Liver (tissue), 9 donors: Measurements from ENCODE around the gene FAM83C. TPM values are rescaled to one million over a fixed set of nuclear protein-coding genes. Genes with fewer than 3 reads are reported as not detected.

Source experiments
- DNase-seq: peaks from one replicate; pipeline ENCODE4 v3.0.0-alpha.2; 2017; ENCODE audit warnings: low spot score
- H3K27ac ChIP-seq, 2 donors: one replicate each; pipeline ENCODE4 v1.7.0; 2013; ENCODE audit warnings: inconsistent platforms in 2 of 2, low read length in 2 of 2, control low read depth in 1 of 2, low read depth in 1 of 2, mild to moderate bottlenecking in 1 of 2
- H3K27me3 ChIP-seq, 4 donors: one replicate each; pipeline versions ENCODE4 v1.6.1 to v1.7.0; 2013; ENCODE audit warnings: low read length in 3 of 4, inconsistent platforms in 1 of 4, mild to moderate bottlenecking in 1 of 4, moderate library complexity in 1 of 4; ENCODE audit not compliant: control insufficient read depth in 4 of 4, insufficient read depth in 4 of 4
- H3K36me3 ChIP-seq, 4 donors: one replicate each; pipeline versions ENCODE4 v1.6.1 to v1.7.0; 2013; ENCODE audit warnings: low read length in 3 of 4, mild to moderate bottlenecking in 3 of 4, low read depth in 1 of 4, moderate library complexity in 1 of 4; ENCODE audit not compliant: control insufficient read depth in 4 of 4, insufficient read depth in 3 of 4
- H3K4me1 ChIP-seq, 4 donors: one replicate each; pipeline versions ENCODE4 v1.6.1 to v1.7.0; 2013; ENCODE audit warnings: low read length in 3 of 4, mild to moderate bottlenecking in 3 of 4, moderate library complexity in 1 of 4; ENCODE audit not compliant: control insufficient read depth in 4 of 4, insufficient read depth in 4 of 4
- H3K4me3 ChIP-seq, 3 donors: one replicate each; pipeline versions ENCODE4 v1.6.1 to v1.7.0; 2013; ENCODE audit warnings: low read length in 3 of 3, control low read depth in 1 of 3, low read depth in 1 of 3, mild to moderate bottlenecking in 1 of 3
- H3K9ac ChIP-seq, 2 donors: one replicate each; pipeline ENCODE4 v1.7.0; 2013; ENCODE audit warnings: low read length in 2 of 2, mild to moderate bottlenecking in 2 of 2, moderate library complexity in 2 of 2, control low read depth in 1 of 2, low read depth in 1 of 2
- H3K9me3 ChIP-seq, 4 donors: one replicate each; pipeline versions ENCODE4 v1.6.1 to v1.7.0; 2013; ENCODE audit warnings: low read length in 3 of 4; ENCODE audit not compliant: control insufficient read depth in 4 of 4
- EGR1 ChIP-seq, 2 donors: IDR thresholded peaks; 2 replicates each; pipeline ENCODE4 v1.6.1; 2016 to 2018; ENCODE audit warnings: antibody characterized with exemption in 2 of 2, low read depth in 2 of 2
- FOXA1 ChIP-seq: IDR thresholded peaks from 2 replicates; pipeline ENCODE4 v1.6.1; 2016; ENCODE audit warnings: antibody characterized with exemption
- FOXA2 ChIP-seq: IDR thresholded peaks from 2 replicates; pipeline ENCODE4 v1.6.1; 2016; ENCODE audit warnings: antibody characterized with exemption
- GABPA ChIP-seq, 2 donors: IDR thresholded peaks in 1 of 2; conservative IDR thresholded peaks in 1 of 2; 2 replicates each; pipeline ENCODE4 v1.6.1; 2016; ENCODE audit warnings: antibody characterized with exemption in 2 of 2, mild to moderate bottlenecking in 1 of 2, moderate library complexity in 1 of 2
- HNF4A ChIP-seq, 2 donors: conservative IDR thresholded peaks; 2 replicates each; pipeline ENCODE4 v1.6.1; 2016; ENCODE audit warnings: antibody characterized with exemption in 2 of 2, mild to moderate bottlenecking in 2 of 2
- HNF4G ChIP-seq: IDR thresholded peaks from 2 replicates; pipeline ENCODE4 v1.6.1; 2016; ENCODE audit warnings: antibody characterized with exemption
- JUND ChIP-seq, 2 donors: IDR thresholded peaks; 2 replicates each; pipeline ENCODE4 v1.6.1; 2016; ENCODE audit warnings: antibody characterized with exemption in 2 of 2
- NR2F2 ChIP-seq: IDR thresholded peaks from 2 replicates; pipeline ENCODE4 v1.6.1; 2016; ENCODE audit warnings: antibody characterized with exemption
- RAD21 ChIP-seq, 2 donors: IDR thresholded peaks; 2 replicates each; pipeline ENCODE4 v1.6.1; 2016; ENCODE audit warnings: antibody characterized with exemption in 2 of 2, mild to moderate bottlenecking in 2 of 2
- RXRA ChIP-seq, 2 donors: IDR thresholded peaks; 2 replicates each; pipeline ENCODE4 v1.6.1; 2017 to 2018; ENCODE audit warnings: antibody characterized with exemption in 2 of 2, mild to moderate bottlenecking in 1 of 2
- SP1 ChIP-seq: IDR thresholded peaks from 2 replicates; pipeline ENCODE4 v1.6.1; 2018; ENCODE audit warnings: antibody characterized with exemption, mild to moderate bottlenecking
- TAF1 ChIP-seq: conservative IDR thresholded peaks from 2 replicates; pipeline ENCODE4 v1.6.1; 2016; ENCODE audit warnings: antibody characterized with exemption, mild to moderate bottlenecking
- YY1 ChIP-seq: IDR thresholded peaks from 2 replicates; pipeline ENCODE4 v1.6.1; 2016; ENCODE audit warnings: antibody characterized with exemption, mild to moderate bottlenecking
- WGBS: extraction: QIAGEN DNeasy Blood & Tissue Kit; methylation state at CpG from one replicate; pipeline ENCODE4 v1.1.7; 2013; 5-methylcytosine and 5-hydroxymethylcytosine counted together
- polyA plus RNA-seq, 2 donors: library from polyadenylated mRNA; stranded (reverse) in 1 of 2; unstranded in 1 of 2; fragments of 200-250 nt in 1 of 2; fragments of >200 nt in 1 of 2; fragmentation: Nextera tagmentation in 1 of 2; extraction: Ambion mirVana in 1 of 2; gene quantifications; one replicate each; pipeline versions ENCODE4 v1.2.1 to v1.2.3, GENCODE V29; 2013 to 2015
- total RNA-seq, 2 donors: library from RNA; depleted of rRNA; stranded (reverse); fragments of >200 nt; gene quantifications; one replicate each; pipeline ENCODE4 v1.2.3, GENCODE V29; 2014
- TF ChIP-seq, protein P1 (sequence below): IDR thresholded peaks from 2 replicates; pipeline ENCODE4 v1.6.1; 2016; ENCODE audit warnings: antibody characterized with exemption, mild to moderate bottlenecking
- TF ChIP-seq, protein P2 (sequence below): fragments of 150-350 bp; IDR thresholded peaks from 2 replicates; pipeline ENCODE4 v1.5.1; 2017; ENCODE audit warnings: improper control_type of control experiment, low read depth, low read length; ENCODE audit not compliant: missing input control
- TF ChIP-seq, protein P3 (sequence below): IDR thresholded peaks from 2 replicates; pipeline ENCODE4 v1.6.1; 2016; ENCODE audit warnings: antibody characterized with exemption
- TF ChIP-seq, protein P4 (sequence below): IDR thresholded peaks from 2 replicates; pipeline ENCODE4 v1.6.1; 2016; ENCODE audit warnings: antibody characterized with exemption
- TF ChIP-seq, protein P5 (sequence below): IDR thresholded peaks from 2 replicates; pipeline ENCODE4 v1.6.1; 2016; ENCODE audit warnings: antibody characterized with exemption
- donor health status: healthy.
- donor health status: healthy.
- donor health status: healthy.
- donor health status: healthy.
- donor health status: healthy.

The FAM83C gene
- total and polyA plus RNA-seq, 4 donors = 0.05 TPM; not detected in 3

DNA sequence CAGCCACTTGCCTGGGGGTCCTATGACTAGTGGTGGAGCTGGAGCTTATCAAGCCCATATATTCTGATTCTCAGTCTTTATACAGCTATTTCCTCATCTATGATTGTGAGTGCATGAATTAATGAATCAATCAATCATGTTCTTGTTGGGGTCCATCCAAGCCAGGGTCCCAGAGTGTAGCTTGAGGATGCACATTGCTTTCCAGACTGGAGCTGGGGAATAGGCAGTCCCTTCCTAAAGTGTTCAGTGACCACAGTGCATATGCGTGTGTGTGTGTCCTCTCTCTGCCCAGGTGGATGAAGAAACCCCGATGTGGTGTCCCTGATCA, 40.6 kb downstream of the FAM83C start:
- Histone ChIP-seq H3K27me3 (no peaks in the 10 kb centered on the region), H3K4me1 (no peaks in the 10 kb centered on the region), H3K9me3 (no peaks in the 10 kb centered on the region), H3K4me3 (no peak overlapping the region), H3K36me3 (no peaks in the 10 kb centered on the region), H3K27ac (no peak overlapping the region), H3K9ac (no peak overlapping the region)
- TF ChIP-seq NR2F2 = no peak
- no peak for TF ChIP-seq EGR1 (IDR thresholded peaks at IDR 0.05; ENCODE audit: low read depth in 2 of 2)
- no peak for TF ChIP-seq YY1
- no peak for TF ChIP-seq JUND (IDR thresholded peaks at IDR 0.05)
- TF ChIP-seq, protein P1, sequence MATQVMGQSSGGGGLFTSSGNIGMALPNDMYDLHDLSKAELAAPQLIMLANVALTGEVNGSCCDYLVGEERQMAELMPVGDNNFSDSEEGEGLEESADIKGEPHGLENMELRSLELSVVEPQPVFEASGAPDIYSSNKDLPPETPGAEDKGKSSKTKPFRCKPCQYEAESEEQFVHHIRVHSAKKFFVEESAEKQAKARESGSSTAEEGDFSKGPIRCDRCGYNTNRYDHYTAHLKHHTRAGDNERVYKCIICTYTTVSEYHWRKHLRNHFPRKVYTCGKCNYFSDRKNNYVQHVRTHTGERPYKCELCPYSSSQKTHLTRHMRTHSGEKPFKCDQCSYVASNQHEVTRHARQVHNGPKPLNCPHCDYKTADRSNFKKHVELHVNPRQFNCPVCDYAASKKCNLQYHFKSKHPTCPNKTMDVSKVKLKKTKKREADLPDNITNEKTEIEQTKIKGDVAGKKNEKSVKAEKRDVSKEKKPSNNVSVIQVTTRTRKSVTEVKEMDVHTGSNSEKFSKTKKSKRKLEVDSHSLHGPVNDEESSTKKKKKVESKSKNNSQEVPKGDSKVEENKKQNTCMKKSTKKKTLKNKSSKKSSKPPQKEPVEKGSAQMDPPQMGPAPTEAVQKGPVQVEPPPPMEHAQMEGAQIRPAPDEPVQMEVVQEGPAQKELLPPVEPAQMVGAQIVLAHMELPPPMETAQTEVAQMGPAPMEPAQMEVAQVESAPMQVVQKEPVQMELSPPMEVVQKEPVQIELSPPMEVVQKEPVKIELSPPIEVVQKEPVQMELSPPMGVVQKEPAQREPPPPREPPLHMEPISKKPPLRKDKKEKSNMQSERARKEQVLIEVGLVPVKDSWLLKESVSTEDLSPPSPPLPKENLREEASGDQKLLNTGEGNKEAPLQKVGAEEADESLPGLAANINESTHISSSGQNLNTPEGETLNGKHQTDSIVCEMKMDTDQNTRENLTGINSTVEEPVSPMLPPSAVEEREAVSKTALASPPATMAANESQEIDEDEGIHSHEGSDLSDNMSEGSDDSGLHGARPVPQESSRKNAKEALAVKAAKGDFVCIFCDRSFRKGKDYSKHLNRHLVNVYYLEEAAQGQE = no peak
- no peak for TF ChIP-seq GABPA (IDR thresholded peaks at IDR 0.05 in 1 of 2, conservative IDR thresholded peaks at IDR 0.05 in 1 of 2)
- TF ChIP-seq, protein P2, sequence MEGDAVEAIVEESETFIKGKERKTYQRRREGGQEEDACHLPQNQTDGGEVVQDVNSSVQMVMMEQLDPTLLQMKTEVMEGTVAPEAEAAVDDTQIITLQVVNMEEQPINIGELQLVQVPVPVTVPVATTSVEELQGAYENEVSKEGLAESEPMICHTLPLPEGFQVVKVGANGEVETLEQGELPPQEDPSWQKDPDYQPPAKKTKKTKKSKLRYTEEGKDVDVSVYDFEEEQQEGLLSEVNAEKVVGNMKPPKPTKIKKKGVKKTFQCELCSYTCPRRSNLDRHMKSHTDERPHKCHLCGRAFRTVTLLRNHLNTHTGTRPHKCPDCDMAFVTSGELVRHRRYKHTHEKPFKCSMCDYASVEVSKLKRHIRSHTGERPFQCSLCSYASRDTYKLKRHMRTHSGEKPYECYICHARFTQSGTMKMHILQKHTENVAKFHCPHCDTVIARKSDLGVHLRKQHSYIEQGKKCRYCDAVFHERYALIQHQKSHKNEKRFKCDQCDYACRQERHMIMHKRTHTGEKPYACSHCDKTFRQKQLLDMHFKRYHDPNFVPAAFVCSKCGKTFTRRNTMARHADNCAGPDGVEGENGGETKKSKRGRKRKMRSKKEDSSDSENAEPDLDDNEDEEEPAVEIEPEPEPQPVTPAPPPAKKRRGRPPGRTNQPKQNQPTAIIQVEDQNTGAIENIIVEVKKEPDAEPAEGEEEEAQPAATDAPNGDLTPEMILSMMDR = no peak
- TF ChIP-seq, protein P3, sequence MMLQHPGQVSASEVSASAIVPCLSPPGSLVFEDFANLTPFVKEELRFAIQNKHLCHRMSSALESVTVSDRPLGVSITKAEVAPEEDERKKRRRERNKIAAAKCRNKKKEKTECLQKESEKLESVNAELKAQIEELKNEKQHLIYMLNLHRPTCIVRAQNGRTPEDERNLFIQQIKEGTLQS = no peak
- TF ChIP-seq, protein P4, sequence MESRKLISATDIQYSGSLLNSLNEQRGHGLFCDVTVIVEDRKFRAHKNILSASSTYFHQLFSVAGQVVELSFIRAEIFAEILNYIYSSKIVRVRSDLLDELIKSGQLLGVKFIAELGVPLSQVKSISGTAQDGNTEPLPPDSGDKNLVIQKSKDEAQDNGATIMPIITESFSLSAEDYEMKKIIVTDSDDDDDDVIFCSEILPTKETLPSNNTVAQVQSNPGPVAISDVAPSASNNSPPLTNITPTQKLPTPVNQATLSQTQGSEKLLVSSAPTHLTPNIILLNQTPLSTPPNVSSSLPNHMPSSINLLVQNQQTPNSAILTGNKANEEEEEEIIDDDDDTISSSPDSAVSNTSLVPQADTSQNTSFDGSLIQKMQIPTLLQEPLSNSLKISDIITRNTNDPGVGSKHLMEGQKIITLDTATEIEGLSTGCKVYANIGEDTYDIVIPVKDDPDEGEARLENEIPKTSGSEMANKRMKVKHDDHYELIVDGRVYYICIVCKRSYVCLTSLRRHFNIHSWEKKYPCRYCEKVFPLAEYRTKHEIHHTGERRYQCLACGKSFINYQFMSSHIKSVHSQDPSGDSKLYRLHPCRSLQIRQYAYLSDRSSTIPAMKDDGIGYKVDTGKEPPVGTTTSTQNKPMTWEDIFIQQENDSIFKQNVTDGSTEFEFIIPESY = no peak
- TF ChIP-seq, protein P5, sequence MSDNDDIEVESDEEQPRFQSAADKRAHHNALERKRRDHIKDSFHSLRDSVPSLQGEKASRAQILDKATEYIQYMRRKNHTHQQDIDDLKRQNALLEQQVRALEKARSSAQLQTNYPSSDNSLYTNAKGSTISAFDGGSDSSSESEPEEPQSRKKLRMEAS = no peak
- no peak for TF ChIP-seq RXRA (IDR thresholded peaks at IDR 0.05)
- no peak for TF ChIP-seq FOXA2
- no peak for TF ChIP-seq TAF1
- no peak for TF ChIP-seq HNF4A (conservative IDR thresholded peaks at IDR 0.05)
- TF ChIP-seq SP1 = no peak
- TF ChIP-seq HNF4G = no peak
- no peak for TF ChIP-seq RAD21 (IDR thresholded peaks at IDR 0.05)
- TF ChIP-seq FOXA1 = no peak
- no peak for DNase-seq
- WGBS = 94% methylated on average over 2 of the region's 2 CpGs
